ENCODE data around the gene DENND4A.

DENND4A gene

DNA sequence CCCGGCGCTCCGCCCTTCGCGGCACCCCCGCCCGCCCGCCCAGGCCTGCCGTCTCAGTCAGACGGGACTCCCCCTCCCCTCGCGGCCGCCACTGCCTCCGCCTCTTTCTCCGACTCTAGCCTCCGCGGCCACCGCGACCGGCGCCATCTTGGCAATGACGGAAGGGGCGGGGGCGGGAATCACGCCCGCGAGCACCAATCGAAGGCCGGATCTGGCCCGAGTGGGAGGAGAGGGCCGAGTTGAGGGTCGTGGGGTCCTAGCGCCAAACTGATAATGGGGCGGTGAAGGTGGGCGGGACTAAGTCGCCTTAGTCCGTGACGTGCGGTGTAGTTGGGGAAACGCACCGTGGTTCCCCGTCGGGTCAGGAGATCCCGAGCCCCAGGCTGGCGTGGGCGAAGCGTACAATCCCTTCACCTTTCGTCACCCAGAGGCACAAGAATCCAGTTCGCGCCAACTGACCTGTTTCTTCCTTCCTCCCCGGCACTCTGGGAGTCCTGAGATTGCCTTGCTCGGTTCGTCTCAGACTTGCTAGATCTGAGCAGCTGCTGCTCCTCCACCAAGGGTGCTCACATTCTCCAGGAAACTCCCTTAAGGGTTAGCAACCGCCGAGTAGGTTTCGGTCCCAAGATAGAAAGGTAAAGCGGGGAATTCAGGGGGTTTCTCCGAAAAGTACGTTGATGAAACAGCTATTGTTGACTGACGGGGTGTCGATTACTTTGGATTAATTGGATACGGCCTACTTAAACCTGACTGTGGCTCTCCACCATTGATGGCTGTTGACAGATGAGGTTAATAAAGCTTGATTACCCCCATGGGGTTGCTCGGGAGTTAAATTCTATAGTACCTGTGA, at the start of gene DENND4A:
DENND4A (minus strand) TSS at position 156 of the 850 bp plus-strand sequence. CDS start 35,843 bp downstream, outside the sequence.
- peak; percentile 97 for DNase-seq (ENCODE audit: low read depth, low spot score)

DNA sequence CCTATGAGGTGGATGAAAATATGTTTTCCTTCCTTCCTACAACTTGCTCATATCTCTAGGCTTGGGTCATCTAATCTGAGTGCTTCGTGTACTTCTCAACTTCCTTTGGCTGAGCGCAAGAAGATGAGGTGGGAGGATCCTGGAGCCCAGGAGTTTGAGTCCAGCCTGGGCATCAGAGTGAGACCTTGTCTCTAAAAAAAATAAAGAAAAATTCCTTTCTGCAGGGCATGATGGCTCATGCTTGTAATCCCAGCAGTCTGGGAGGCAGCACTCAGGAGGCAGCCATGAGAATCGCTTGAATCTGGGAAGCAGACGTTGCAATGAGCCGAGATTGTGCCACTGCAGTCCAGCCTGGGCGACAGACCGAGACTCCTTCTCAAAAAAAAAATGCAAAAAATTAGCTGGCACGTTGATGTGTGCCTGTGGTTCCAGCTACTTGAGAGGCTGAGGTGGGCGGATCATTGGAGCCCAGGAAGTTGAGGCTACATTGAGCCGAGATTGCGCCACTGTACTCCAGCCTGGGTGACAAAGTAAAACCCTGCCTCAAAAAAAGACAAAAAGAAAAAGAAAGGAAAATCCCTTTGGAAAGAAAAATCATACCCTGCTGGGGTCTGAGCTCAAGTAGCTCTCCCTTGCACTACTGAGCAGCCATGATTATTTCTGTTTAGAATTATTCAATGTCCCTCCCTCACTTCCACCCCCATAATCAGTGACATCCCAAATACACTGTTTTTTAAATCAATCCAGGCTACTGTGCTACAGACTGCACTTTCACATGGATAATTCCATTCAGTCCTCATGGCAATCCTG, 49.2 kb upstream of the DENND4A start:
- DNase-seq (ENCODE audit: low read depth, low spot score): no peak

DNA sequence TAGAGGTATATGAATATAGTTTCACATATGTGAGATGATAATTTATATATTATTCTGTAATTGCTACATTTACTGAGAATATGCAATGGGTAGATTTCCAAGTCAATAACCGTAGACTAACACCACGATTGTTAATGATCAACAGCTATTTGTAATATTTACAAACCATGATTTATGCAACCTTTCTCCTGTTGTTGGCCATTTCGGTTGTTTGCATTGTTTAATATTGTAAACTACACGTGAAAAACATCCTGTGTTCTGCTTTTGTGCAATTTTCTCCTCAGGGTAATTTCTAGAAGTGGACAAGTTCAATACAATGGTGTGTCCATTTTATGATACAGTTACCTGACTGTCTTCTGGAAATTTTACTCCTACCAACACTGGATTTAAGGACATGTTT, 47.9 kb upstream of the DENND4A start:
- DNase-seq (ENCODE audit: low read depth, low spot score): no peak

DNA sequence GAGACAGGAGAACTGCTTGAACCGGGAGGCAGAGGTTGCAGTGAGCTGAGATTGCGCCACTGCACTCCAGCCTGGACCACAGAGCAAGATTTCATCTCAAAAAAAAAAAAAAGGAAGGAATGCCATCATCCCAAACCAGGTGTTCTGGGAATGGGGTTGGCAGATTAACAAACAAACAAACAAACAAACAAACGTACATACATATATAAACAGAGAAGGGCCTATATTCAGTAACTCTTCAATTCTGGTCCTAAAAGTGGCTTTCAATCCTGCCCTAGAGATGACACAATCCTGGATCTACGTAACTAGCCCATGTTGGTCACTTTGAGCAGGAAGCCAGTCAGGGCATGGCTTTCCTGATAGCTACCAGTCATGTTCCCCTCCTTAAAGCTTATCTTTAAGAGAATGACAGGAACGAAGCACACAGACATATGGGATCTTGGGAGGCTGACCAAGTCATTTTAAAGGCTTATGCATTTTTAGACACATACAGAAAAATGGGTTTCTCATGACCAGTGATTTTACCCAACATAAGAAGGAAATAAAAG, 47.3 kb upstream of the DENND4A start:
- DNase-seq (ENCODE audit: low read depth, low spot score): no peak

DNA sequence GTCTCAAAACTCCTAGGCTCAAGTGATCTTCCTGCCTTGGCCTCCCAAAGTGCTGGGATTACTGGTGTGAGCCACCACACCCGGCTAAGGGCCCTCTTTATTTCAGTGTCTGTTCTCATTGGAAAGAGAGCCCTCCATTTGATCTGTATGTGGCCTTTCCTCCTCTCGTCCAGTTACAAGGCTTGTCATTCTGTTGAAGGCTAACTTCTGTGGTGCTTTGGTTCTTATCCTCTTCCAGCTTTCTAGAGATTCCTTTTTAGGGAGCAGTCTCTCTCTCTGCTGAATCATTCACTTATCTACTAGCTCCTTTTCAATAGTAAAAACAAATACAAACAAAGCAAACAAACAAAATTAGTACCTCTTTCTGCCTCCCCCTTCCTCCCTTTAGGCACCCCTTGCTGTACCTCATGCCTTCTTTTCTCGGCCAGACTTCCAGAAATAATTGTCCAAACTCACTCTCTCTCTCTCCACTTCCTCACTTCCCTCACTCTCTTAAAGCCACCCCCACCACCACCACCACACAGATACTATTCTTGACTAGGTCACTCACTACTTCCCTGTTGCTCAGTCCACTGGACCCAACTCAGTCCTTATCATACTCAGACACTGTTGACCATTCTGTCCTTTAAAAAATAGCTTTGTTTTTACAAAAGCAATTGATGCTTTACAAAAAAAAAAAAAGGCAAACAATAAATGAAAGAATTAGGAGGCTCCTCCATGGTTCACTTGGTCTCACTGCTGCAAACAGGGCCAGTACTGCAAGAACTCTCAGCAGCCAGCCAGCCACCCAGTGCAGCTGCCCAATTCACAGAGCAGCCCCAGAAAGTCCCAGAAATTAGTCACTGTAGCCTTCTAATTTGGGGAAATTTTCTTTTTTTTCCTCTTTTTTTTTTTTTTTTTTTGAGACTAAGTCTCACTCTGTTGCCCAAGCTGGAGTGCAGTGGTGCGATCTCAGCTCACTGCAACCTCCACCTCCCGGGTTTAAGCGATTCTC, 45.5 kb upstream of the DENND4A start:
- no peak for DNase-seq (ENCODE audit: low read depth, low spot score)

DNA sequence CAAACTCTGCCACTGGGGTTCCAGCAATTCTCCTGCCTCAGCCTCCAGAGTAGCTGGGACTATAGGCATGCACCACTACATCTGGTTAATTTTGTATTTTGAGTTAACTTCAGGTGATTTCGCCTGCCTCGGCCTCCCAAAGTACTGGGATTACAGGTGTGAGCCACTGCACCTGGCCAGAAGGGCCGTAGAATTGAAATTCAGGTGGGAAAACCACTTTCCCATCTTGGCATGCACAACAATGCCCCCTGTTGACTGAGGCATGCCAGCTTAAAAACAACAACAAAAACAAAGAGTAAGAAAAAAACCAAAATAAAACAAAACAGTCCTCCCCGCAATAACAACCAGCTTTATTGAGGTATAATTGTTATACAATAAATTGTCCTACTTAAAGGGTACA, 44.6 kb upstream of the DENND4A start:
- DNase-seq (ENCODE audit: low read depth, low spot score): no peak

DNA sequence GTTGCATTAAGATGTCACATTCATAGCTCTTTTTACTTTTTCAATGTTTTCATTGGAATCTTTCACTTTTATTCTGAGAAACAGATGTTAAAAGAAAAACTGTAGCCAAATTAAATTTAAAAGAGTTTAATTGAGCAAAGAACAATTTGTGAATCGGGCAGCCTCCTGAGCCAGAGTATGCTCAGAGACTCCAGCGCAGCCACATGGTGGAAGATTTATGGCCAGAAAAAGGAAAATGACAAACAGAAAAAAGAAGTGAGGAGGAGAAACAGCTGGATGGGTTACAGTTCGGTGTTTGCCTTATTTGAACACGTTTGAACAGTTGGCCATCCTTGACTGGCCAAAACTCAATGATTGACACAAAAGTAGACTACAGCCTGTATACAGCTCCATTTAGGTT, 43.4 kb upstream of the DENND4A start:
- DNase-seq (ENCODE audit: low read depth, low spot score): no peak

DNA sequence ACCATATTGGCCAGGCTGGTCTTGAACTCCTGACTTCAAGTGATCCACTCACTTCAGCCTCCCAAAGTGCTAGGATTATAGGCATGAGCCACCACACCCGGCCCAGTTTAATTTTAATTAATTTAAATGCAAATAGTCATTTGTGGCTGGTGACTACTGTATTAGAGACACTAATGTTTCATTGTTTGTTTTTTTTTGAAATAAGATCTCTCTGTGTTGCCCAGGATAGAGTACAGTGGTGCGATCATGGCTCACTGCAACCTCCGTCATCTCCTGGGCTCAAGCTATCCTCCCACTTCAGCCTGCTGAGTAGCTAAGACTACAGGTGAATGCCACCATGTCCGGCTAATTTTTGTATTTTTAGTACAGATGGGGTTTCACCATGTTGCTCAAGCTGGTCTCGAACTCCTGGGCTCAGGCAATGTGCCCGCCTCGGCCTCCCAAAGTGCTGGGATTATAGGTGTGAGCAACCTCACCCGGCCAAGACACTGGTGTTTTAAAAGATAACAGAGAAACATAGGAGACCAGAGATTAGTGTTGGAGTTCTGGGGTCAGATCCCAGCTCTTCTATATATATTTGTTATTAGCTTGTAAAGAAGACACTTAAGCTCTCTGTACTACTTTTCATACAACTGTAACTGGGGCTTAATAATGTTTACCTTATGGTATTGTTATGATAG, 42.6 kb upstream of the DENND4A start:
- no peak for DNase-seq (ENCODE audit: low read depth, low spot score)

DNA sequence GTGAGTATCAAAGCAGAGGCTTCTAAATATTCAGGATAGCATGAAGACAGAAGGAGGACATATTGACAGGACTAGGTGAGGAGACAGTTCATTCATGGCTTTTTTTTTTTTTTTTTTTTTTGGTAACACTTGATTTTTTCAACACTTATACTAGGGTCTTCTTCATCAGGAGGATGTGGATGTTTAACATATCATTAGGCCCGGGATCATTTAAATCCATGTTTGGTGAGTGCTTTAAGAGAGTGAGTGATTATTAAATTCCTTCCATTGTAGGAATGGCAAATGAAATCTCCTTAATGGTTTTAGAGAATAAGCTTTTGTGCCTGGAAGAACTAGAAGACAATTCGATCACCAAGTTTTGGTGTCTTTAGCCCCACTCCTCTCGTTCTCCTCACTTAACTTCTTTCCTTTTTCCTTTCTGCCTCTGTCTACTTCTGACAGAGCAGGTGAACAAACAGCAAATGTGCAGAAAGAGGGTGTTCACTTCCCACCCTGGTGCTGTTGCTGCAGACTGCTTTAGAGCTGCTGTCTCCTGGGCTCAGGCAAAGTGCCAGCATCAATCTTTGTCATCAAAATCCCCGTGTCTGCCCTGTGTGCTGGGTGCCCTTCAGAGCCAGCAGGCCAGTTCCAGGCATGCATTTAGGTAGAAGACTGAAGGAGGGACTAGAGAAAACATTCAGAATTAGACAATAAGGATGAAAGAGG, 41.6 kb upstream of the DENND4A start:
- no peak for DNase-seq (ENCODE audit: low read depth, low spot score)

DNA sequence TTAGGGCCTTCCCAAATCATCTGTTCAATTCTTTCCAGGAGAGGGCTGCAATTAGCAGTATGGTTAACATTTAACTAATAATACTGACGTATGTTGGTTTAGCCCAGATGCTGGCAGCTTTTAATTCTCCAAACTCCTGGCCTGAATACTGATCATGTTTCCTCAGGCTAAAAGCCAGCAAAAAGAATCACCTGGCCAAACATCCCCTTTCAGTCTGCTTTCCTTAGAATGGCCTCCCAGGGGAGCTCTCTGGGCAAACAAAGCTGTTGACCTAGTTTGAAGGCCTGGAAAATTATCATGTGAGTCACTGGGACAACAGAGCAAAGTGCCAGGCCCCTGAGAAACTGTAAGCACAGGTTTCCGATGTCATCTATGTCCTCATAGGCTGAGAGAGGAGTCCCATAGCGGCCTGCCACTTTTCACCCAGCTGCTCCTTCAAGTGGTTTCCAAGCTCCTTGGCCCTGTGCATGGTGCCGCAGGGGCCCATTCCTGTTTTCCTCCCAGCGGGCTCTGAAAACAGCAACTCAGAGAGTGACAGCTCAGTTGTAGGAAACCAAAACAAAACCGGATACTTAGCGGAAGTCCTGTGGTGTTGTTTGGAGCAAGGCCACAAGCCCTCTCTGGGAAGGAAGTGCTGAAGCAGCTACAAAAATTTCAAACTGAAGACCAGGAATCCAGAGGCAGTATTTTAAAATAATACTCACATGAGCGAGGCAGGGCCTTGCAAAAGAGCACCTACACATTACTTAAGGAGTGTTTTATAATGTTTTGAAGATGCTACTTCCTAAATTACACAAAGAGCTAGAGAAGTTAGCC, 40.7 kb upstream of the DENND4A start:
- DNase-seq (ENCODE audit: low read depth, low spot score): peak; percentile 99

DNA sequence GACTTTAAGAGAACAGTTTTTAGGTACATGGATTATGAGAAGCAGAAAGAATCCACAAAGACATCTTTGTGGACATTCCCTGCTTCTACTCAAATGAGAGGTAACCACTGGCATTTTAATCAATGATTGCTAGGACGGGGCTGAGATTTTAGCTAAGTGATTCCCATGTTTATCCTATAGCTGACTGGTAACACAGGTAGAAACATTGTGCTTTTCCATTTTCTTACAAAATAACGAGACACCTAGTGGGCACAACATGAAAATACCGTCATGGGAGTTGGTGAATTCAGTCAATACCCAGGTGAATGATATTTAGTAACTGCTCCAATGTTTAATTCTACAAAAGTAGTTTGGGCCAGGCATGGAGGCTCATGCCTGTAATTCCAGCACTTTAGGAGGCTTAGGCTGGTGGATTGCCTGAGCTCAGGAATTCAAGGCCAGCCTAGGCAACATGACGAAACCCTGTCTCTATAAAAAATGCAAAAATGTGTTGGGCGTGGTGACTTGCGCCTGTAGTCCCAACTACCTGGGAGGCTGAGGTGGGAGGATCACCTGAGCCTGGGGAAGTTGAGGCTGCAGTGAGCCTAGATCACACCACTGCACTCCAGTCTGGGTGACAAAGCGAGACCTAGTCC, 37.2 kb upstream of the DENND4A start:
- DNase-seq (ENCODE audit: low read depth, low spot score): no peak

DNA sequence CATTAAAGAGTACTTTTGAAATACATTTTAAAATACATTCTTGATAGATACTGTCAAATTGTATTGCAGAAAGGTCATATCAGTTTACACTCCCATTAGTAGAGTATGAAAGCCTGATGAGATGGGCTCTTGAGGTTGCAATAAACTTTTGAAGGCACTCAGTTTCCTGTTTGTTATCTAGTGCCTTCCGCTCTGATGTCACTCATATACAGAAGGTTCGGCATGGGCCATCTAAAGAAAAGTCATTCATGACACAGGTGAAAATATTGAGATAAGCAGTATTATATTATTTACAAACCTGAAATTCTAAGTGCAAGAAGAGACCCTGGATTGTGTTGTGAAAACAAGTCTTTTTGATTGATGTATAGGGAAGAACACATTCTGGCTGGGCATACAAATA, 36.5 kb upstream of the DENND4A start:
- no peak for DNase-seq (ENCODE audit: low read depth, low spot score)

DNA sequence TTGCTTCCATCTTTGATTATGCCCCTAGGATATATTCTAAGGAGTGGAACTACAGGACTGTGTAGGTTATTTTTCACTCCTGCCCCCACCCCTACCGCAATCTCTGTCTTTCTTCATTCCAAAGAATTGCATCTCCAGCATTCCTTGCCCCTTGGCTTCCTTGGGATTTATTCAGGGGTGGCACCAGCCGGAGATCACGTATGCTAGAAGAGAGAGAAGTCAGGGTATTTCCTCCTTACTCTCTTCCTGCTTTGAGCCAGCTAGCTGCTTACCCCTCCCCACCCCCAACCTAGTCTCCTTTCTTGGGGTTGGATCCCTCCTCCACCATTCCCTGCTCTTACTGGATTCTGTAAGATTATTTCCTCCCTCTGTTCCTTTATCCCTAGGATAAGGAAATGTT, 35.0 kb upstream of the DENND4A start:
- DNase-seq (ENCODE audit: low read depth, low spot score): no peak

DNA sequence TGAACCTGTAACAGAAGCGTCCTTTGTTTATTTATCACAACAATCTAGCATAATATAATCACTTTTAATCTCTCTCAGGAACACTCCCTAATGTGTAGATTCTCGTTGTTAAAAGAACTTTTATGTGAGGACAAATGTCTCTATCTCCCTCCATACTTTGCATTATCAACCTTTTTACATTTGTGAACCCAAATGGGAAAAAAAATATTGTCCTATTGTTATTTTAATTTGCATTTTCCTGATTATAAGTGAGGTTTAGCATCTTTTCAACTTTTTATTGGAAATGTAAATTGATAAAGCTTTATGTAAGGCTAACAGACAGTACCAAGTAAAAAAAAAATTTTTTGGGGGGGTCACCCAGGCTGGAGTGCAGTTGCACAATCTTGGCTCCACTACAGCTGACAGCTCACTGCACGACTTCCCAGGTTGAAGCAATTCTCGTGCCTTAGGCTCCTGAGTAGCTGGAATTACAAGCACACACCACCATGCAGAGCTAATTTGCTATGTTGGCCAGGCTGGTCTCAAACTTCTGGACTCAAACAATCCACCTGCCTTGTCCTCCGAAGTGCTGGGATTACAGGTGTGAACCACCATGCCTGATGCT, 33.0 kb upstream of the DENND4A start:
- DNase-seq (ENCODE audit: low read depth, low spot score): no peak

DNA sequence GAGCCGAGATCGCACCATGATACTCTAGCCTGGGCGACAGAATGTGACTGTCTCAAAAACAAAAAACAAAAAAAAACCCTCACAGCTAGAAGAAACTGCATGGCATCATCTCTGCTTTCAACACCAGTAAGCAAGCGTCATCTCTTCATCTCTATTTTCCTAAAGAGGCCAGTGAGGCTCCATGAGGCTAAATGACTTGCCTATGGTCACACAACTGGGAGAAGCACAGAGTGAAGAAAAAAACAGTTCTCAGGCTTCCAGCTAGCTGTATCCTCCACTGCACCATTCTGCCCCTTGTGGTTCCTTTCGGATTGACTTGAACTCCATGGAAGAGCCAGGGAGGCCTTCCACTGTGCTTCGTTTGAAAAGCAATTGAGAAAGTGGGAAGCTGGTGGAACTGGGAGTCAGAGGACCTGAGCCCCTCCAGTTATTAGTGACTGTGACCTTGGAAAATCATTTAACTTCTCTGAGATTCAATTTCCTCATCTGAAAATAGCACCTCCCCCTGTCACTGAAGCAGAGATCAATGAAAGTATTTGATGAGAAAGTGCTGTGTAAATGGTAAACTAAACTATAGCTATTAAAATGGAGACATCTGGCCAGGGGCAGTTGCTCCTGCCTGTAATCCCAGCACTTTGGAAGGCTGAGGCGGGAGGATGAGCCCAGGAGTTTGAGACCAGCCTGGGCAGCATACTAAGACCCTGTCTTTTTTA, 32.1 kb upstream of the DENND4A start:
- DNase-seq (ENCODE audit: low read depth, low spot score): no peak

DNA sequence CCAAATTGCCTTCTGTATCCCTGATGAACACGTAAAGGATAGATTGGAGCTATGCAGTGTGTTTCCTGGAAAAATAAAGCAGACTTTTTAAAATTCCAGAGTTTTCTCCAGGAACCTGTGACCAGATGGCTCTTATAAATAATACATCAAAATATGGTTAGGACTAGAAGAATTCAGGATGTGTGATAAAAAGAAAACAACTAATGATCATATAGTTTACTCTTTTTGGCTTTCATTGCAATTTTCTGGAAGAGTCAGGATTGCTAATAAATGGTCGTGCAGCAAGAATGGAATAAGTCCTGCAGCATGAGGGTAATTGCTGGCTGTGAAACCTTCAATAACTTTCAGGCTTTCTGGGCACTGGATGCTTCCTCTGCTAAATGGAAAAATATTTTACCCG, 30.2 kb upstream of the DENND4A start:
- DNase-seq (ENCODE audit: low read depth, low spot score): no peak

DNA sequence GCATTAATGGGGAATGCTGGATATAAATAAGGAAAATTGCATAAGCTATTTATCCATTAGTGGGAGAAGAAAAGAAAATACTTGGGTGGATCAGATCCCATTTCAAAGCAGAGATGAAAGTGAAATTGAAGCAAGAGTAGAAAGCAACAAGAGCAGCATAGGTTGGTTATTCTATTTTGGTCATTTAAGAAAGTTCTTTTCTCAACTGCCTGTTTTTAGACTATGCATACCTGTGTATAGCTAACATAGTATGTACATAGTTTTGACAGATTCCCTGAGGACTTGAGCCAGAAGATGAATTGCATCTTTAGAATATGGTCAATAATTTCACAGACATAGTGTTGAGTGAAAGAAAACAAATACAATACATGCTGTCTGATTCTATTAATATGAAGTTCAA, 29.0 kb upstream of the DENND4A start:
- no peak for DNase-seq (ENCODE audit: low read depth, low spot score)

DNA sequence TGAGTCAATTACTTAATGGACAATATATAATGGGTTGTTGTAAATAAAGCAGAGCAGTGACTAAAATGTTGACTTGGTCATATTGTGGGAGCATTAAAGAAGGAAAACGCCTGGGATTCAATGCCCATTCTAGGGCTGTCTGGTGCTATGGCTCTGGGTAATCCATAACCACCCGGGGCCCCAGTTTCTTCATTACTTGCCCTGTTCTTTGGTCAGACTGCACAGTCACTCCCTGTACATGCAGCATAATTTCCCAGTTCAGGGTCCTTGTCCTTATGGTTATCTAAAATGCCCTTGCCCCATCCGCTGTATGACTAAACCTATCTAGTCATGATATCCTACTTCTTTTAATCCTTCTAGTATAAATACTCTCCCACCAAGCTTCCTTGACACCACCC, 27.5 kb upstream of the DENND4A start:
- DNase-seq (ENCODE audit: low read depth, low spot score): no peak

Measured in brain pericyte (primary cell).